ENCODE results near the gene NAP1L4.

DNA sequence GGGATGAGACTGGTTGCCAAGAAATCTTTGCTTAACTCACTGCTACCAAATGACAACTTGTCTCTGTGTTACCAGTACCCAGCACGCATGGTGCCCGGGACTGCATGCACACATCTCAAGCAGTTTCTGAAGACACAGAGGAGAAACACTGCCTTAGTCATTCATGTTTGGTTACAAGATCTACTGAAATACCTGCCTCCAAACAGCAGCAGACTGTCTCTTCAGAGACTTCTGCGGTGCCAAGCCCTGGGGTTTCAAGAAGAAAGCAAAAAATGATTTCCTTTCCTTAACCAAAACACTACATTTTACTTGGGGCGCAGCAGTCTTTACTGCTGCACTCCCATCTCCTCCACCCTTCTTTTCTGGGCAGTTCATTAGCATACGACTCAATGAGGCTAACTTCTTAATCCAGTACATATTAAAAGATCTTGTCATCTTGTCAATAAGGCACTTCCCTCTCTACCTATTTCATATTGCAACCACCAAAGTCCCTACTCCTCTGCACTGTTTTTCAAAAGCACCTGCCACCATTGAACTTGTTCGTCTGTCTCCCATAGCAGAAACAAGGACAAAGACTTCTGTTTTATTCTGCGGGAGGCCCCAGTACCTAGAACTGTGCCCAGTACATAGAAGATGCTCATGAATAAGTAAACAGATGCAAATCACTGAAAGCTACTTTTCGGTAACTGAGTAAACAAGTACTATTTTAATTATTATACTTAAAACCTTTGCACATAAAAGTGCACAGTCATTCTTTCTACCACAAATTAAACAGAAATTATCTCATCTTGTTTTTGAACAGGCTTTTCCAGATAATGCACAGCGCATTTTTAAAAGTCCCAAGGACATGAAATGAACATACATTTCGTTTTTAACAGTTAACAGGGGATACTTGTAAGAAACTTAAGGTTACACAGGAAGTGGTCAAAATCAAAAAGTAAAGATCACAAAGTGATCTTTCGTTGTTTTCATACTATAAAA, 4.0 kb downstream of the NAP1L4 start:
- no peak for TF ChIP-seq EZH2 (IDR thresholded peaks at IDR 0.05; ENCODE audit: insufficient read depth, poor library complexity, severe bottlenecking)
- no peak for TF ChIP-seq EZH2phosphoT487 (IDR thresholded peaks at IDR 0.05; ENCODE audit: insufficient read depth, low read depth)
